HEK293 (cell line): ENCODE results near the gene PSTPIP1.

Experiments
- CTCF ChIP-seq: fragments of 450-650 bp; formaldehyde crosslinking; IDR thresholded peaks from 2 replicates; pipeline ENCODE4 v1.5.1; 2016; ENCODE audit warnings: missing biosample characterization, missing genetic modification characterization
- PBX3 ChIP-seq: sonication (generic); formaldehyde crosslinking; IDR thresholded peaks from 2 replicates; pipeline ENCODE4 v1.8.1; 2022; ENCODE audit warnings: mild to moderate bottlenecking, moderate library complexity, missing genetic modification reagents
- TCF7L2 ChIP-seq: IDR thresholded peaks from 2 replicates; pipeline ENCODE4 v1.6.1; 2011; ENCODE audit warnings: low read depth, mild to moderate bottlenecking, inconsistent platforms, low read length, moderate library complexity, borderline replicate concordance
- ZBTB6 ChIP-seq: fragments of 450-650 bp; formaldehyde crosslinking; IDR thresholded peaks from 2 replicates; pipeline ENCODE4 v1.5.1; 2017; ENCODE audit warnings: missing biosample characterization, missing genetic modification characterization
- ZNF416 ChIP-seq: fragments of 450-650 bp; formaldehyde crosslinking; IDR thresholded peaks from 2 replicates; pipeline ENCODE4 v1.5.1; 2016; ENCODE audit warnings: missing biosample characterization, missing genetic modification characterization
- ZNF530 ChIP-seq: fragments of 450-650 bp; formaldehyde crosslinking; IDR thresholded peaks from 2 replicates; pipeline ENCODE4 v1.5.1; 2016; ENCODE audit warnings: low read depth, missing biosample characterization, missing genetic modification characterization

GRCh38 chr15:77085297-77085696 lies 90.4 kb downstream of the PSTPIP1 start:
- TF ChIP-seq CTCF (no peak), ZNF416 (tag by site-specific recombination) (no peak), ZBTB6 (tag by site-specific recombination) (no peak), TCF7L2 (no peak), PBX3 (no peak), ZNF530 (no peak)
